Body of pancreas (tissue), 4 donors: ENCODE data around the gene ZNF440. TPM values are rescaled to one million over a fixed set of nuclear protein-coding genes. Genes with fewer than 3 reads are reported as not detected.

Source experiments
- ATAC-seq: fragments of 150-250 bp; one replicate; pipeline ENCODE4 v1.9.1; 2016
- DNase-seq, 4 donors: peaks; one replicate each; pipeline ENCODE4 v3.0.0-alpha.2; 2019
- H3K27ac ChIP-seq, 4 donors: fragments of 200-600 bp; sonication (generic); 1 replicate in 3 of 4; 2 replicates in 1 of 4; pipeline versions ENCODE4 v1.5.1 to v1.6.1; 2016 to 2019; ENCODE audit warnings: mild to moderate bottlenecking in 1 of 4, mixed read lengths in 1 of 4, moderate library complexity in 1 of 4
- H3K27me3 ChIP-seq, 2 donors: fragments of 200-600 bp; sonication (generic); one replicate each; pipeline ENCODE4 v1.6.0; 2016; ENCODE audit warnings: mild to moderate bottlenecking in 1 of 2
- H3K36me3 ChIP-seq, 2 donors: fragments of 200-600 bp; sonication (generic); replicated peaks in 1 of 2; 2 replicates each; pipeline ENCODE4 v1.5.1; 2016; ENCODE audit warnings: low read depth in 2 of 2; ENCODE audit not compliant: insufficient read depth in 1 of 2
- H3K4me1 ChIP-seq: fragments of 200-600 bp; sonication (generic); one replicate; pipeline ENCODE4 v1.6.0; 2016
- H3K4me3 ChIP-seq, 2 donors: fragments of 200-600 bp; sonication (generic); 1 replicate in 1 of 2; 2 replicates in 1 of 2; pipeline ENCODE4 v1.5.1; 2016 to 2019
- H3K9me3 ChIP-seq, 3 donors: fragments of 200-600 bp; sonication (generic); 1 replicate in 2 of 3; 2 replicates in 1 of 3; pipeline ENCODE4 v1.5.1; 2016
- CTCF ChIP-seq, 7 experiments: fragments of 450-650 bp in 4 of 7; fragments of 200-600 bp in 3 of 7; sonication (generic) in 3 of 7; IDR thresholded peaks; one replicate each; pipeline ENCODE4 v1.5.1; 2016 to 2019; ENCODE audit warnings: antibody characterized with exemption in 7 of 7
- POLR2A ChIP-seq, 3 donors: fragments of 450-650 bp; IDR thresholded peaks; one replicate each; pipeline ENCODE4 v1.6.1; 2016; ENCODE audit warnings: antibody characterized with exemption in 3 of 3, mild to moderate bottlenecking in 2 of 3
- WGBS, 2 donors: methylation state at CpG; one replicate each; pipeline ENCODE4 v1.1.5; 2017; 5-methylcytosine and 5-hydroxymethylcytosine counted together
- intact Hi-C: fragments of 100-400 bp; cut with DNase I; formaldehyde crosslinking; loops from one replicate; pipeline ENCODE4 v1.15.1; 2023
- total RNA-seq, 2 donors: library from RNA; depleted of rRNA; stranded (reverse); fragments of >200 nt; gene quantifications; one replicate each; pipeline ENCODE4 v1.1.0, GENCODE V29; 2016

The ZNF440 gene
- total RNA-seq, 2 donors from 2014 or later, result 6.0 to 11.9 TPM

DNA sequence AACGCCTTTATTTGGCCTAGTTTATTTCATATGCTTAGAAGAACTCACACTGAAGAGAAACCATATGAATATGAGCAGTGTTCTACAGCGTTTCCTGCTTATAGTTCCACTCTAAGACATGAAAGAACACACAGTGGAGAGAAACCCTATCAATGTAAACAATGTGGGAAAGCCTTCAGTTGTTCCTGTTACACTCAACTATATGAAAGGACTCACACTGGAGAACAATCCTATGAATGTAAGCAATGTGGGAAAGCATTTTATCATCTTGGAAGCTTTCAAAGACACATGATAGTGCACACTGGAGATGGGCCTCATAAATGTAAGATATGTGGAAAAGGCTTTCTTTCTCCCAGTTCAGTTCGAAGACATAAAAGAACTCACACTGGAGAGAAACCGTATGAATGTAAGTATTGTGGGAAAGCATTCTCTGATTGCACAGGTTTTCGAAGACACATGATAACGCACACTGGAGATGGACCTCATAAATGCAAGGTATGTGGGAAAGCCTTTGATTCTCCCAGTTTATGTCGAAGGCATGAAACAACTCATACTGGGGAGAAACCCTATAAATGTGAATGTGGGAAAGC lies 33.5 kb upstream of the ZNF440 start:
- H3K9me3 ChIP-seq, result peaks cover 0 to 60% (median 0%) of the 10 kb centered on the region in 3 donors
- no peaks in the 10 kb centered on the region for H3K27me3 ChIP-seq
- no peak overlapping the region for H3K4me3 ChIP-seq
- TF ChIP-seq CTCF (IDR thresholded peaks at IDR 0.05) (no peak), POLR2A (IDR thresholded peaks at IDR 0.05) (no peak)
- peaks cover 35 to 37% of the 10 kb centered on the region in 2 donors for H3K36me3 ChIP-seq
- DNase-seq, result no peak
- intact Hi-C loops, result loop anchor here (10.0 kb wide), 1 partner anchor 214 kb away; no protein-coding TSS in a partner anchor
- 95 to 98% methylated on average over 7 of the region's 7 CpGs for WGBS, 2 donors
- no peak for ATAC-seq
- H3K27ac ChIP-seq, result no peak overlapping the region
- H3K4me1 ChIP-seq, result no peaks in the 10 kb centered on the region

GRCh38 chr19:11781295-11782057 lies 32.6 kb upstream of the ZNF440 start:
- 94 to 95% methylated on average over 5 of the region's 5 CpGs for WGBS, 2 donors
- Histone ChIP-seq H3K4me3 (no peak overlapping the region), H3K9me3 (peaks cover 0 to 70% (median 0%) of the 10 kb centered on the region in 3 donors), H3K27me3 (no peaks in the 10 kb centered on the region), H3K4me1 (no peaks in the 10 kb centered on the region), H3K27ac (no peak overlapping the region), H3K36me3 (peaks cover 35 to 37% of the 10 kb centered on the region in 2 donors)
- DNase-seq (no peak), ATAC-seq (no peak)
- TF ChIP-seq POLR2A (IDR thresholded peaks at IDR 0.05), result no peak
- TF ChIP-seq CTCF (IDR thresholded peaks at IDR 0.05), result no peak
- intact Hi-C loops, result loop anchor here (10.0 kb wide), 1 partner anchor 213 kb away; no protein-coding TSS in a partner anchor

DNA sequence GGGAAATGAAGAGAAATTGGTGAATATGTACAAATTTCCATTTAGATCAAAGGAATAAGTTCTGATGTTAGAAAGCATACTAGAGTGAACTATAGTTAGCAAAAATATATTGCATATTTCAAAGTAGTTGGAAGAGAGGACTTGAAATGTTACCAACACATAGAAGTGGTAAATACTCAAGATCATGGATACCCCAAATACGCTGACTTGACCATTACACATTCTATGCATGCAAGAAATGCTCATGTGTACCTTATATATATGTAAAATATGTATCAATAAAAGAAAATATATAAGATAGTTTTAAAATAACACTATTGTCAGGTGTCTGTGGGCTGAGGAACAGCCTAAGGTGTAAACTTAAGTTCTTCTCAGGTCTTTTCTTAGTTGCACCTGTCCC lies 30.3 kb upstream of the ZNF440 start:
- intact Hi-C loops, result loop anchor here (10.0 kb wide), 1 partner anchor 211 kb away; no protein-coding TSS in a partner anchor
- Histone ChIP-seq H3K4me1 (no peaks in the 10 kb centered on the region), H3K27me3 (no peaks in the 10 kb centered on the region), H3K27ac (no peak overlapping the region), H3K4me3 (no peak overlapping the region), H3K9me3 (peaks cover 0 to 84% (median 0%) of the 10 kb centered on the region in 3 donors), H3K36me3 (peaks cover 24 to 30% of the 10 kb centered on the region in 2 donors)
- TF ChIP-seq POLR2A (IDR thresholded peaks at IDR 0.05) (no peak), CTCF (IDR thresholded peaks at IDR 0.05) (no peak)
- WGBS, 2 donors, result 96 to 100% methylated on average over 1 of the region's 1 CpG
- DNase-seq, result no peak
- ATAC-seq, result no peak

DNA sequence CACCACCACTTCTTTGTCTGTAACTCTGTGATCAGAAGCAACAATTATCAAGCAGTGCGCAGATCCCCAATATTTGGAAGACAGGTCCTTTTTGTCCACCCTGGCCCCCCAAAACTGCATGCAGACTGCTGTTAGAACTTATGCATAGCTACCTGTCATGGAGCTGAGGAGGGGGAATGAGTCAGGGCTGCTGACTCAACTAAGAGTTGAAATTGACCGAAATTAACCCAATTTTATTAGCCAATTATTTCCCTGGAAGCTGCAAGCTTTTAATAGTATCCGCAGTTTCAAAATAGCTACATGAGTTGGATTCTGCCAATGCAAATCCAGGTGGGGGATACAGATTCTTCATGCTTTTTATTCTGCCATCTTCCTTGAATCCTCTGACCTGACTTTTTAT lies 29.7 kb upstream of the ZNF440 start:
- Histone ChIP-seq H3K9me3 (peaks cover 0 to 83% (median 0%) of the 10 kb centered on the region in 3 donors), H3K4me1 (no peaks in the 10 kb centered on the region), H3K27ac (no peak overlapping the region), H3K4me3 (no peak overlapping the region), H3K36me3 (peaks cover 23 to 24% of the 10 kb centered on the region in 2 donors), H3K27me3 (no peaks in the 10 kb centered on the region)
- ATAC-seq (no peak), DNase-seq (no peak)
- TF ChIP-seq CTCF (IDR thresholded peaks at IDR 0.05), result no peak
- no peak for TF ChIP-seq POLR2A (IDR thresholded peaks at IDR 0.05)
- intact Hi-C loops, result loop anchor here (10.0 kb wide), 1 partner anchor 210 kb away; no protein-coding TSS in a partner anchor
- WGBS, 2 donors, result 96% methylated on average over 3 of the region's 3 CpGs
